SH-SY5Y (cell line): ENCODE results near the gene FYN.

Source experiments
- GATA2 ChIP-seq: IDR thresholded peaks from 2 replicates; pipeline ENCODE4 v1.6.1; 2011; ENCODE audit warnings: mild to moderate bottlenecking, low read depth, low read length
- GATA3 ChIP-seq: IDR thresholded peaks from 2 replicates; pipeline ENCODE4 v1.6.1; 2011; ENCODE audit warnings: low read depth, mild to moderate bottlenecking, low read length, moderate library complexity

GRCh38 chr6:111618407-111618806, 254.8 kb downstream of the FYN start:
- no peak for TF ChIP-seq GATA3
- no peak for TF ChIP-seq GATA2
